ENCODE results near the gene NFXL1.

NFXL1 gene

DNA sequence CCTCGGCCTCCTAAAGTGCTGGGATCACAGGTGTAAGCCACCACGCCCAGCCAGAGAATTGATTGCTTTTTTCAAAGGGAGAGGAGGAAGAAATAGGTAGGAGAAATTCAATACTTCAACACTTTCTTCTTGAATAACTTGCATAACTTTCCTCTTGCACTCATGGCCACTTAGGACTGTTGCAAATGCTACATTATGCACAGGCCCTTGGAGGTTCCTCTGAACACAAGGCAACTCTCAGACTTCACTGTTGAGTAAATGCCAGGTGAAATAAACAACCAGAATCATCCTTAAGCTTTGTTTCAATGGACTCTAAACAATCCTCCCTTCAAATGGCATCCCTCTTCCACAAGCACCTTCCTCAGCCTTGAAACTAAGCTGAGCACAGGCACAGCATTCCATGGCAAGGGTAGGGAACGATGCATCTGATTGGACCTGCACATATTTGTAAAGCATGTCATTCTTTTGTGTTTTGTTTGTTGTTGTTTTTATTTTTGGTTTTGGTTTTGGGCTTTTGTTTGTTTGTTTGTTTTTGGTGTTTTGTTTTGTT is 104.7 kb downstream of the NFXL1 start:
- TF ChIP-seq, protein P1, sequence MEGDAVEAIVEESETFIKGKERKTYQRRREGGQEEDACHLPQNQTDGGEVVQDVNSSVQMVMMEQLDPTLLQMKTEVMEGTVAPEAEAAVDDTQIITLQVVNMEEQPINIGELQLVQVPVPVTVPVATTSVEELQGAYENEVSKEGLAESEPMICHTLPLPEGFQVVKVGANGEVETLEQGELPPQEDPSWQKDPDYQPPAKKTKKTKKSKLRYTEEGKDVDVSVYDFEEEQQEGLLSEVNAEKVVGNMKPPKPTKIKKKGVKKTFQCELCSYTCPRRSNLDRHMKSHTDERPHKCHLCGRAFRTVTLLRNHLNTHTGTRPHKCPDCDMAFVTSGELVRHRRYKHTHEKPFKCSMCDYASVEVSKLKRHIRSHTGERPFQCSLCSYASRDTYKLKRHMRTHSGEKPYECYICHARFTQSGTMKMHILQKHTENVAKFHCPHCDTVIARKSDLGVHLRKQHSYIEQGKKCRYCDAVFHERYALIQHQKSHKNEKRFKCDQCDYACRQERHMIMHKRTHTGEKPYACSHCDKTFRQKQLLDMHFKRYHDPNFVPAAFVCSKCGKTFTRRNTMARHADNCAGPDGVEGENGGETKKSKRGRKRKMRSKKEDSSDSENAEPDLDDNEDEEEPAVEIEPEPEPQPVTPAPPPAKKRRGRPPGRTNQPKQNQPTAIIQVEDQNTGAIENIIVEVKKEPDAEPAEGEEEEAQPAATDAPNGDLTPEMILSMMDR (IDR thresholded peaks at IDR 0.05; ENCODE audit: low read depth, low read length): no peak
- no peak overlapping the region for H3K4me3 ChIP-seq (replicated peaks in 1 of 2; ENCODE audit: low read depth in 2 of 2, low read length in 2 of 2)
- DNase-seq (ENCODE audit: low read depth in 2 of 2): no peak

DNA sequence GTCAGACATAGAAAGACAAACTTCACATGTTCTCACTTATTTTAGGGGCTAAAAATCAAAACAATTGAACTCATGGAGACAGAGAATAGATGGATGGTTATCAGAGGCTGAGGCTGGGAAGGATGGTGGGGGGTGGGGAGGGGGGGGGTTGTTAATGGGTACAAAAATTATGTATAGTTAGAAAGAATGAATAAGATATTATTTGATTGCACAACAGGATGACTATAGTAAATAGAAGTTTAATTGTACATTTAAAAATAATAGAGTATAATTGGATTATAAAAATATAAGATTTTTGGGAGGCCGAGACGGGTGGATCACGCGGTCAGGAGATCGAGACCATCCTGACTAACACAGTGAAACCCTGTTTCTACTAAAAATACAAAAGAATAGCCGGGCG is 109.8 kb downstream of the NFXL1 start:
- TF ChIP-seq, protein P1 (IDR thresholded peaks at IDR 0.05; ENCODE audit: low read depth, low read length): no peak
- no peak overlapping the region for H3K4me3 ChIP-seq (replicated peaks in 1 of 2; ENCODE audit: low read depth in 2 of 2, low read length in 2 of 2)

DNA sequence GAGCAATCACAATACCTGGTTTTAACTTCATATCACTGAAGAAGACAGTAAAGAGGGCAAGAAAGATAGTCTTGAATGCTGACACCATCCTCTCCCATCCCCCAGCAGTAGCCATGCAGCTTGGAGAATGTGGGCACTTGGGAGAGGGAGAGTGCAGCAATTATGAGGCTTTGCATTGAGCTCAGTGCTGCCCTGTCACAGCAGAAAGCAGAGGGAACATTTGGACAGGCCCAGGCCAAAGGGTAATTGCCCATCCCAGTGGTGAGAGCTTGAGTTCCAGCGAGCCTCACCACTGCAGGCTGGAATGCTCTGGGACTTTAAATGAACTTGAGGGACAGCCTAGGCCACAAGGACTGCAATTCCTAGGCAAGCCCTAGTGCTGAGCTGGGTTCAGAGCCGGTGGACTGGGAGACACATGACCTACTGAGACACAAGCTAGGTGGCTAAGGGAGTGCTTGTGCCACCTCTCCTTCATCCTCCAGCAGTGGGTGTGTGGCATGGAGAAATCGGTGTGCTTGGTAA is 112.8 kb downstream of the NFXL1 start:
- H3K4me3 ChIP-seq (replicated peaks in 1 of 2; ENCODE audit: low read depth in 2 of 2, low read length in 2 of 2): no peak overlapping the region
- no peak for DNase-seq (ENCODE audit: low read depth in 2 of 2)
- TF ChIP-seq, protein P1 (IDR thresholded peaks at IDR 0.05; ENCODE audit: low read depth, low read length): no peak

More for the DNA sequence above, 109.8 kb downstream of the NFXL1 start:
- no peak for DNase-seq (ENCODE audit: low read depth in 2 of 2)

DNA sequence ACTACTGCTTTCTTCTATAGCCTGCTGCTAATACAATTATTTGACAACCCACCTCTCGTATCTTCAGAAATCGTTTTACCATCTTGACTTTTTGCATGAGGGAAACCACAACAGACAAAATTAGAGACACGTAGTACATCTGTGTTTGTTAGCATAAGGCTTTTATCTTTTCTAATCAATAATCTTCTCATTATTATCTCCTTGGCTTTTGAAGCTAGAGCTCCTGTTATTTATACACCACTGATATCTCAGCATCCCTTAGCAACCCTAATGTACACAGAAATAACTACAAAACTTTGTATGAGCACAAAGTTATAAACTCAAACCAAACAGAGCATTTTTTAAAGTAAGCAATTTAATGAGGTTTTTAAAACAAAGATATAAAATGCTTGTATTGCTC is 116.2 kb downstream of the NFXL1 start:
- TF ChIP-seq, protein P1 (IDR thresholded peaks at IDR 0.05; ENCODE audit: low read depth, low read length): no peak
- DNase-seq (ENCODE audit: low read depth in 2 of 2): no peak

More for the DNA sequence above, 116.2 kb downstream of the NFXL1 start:
- H3K4me3 ChIP-seq (replicated peaks in 1 of 2; ENCODE audit: low read depth in 2 of 2, low read length in 2 of 2): no peak overlapping the region

All from cardiac fibroblast (primary cell).